Motor neuron (in vitro differentiated cells): ENCODE measurements around the gene EPC1. TPM values are rescaled to one million over a fixed set of nuclear protein-coding genes. Genes with fewer than 3 reads are reported as not detected.

Experiments
- ATAC-seq, 8 experiments: fragments of 200-7000 bp; cut with Tn5 transposase; replicated peaks in 6 of 8; 2 replicates each; pipeline ENCODE4 v1.8.0; 2021; ENCODE audit warnings: mild to moderate bottlenecking in 8 of 8, moderate library complexity in 8 of 8
- H3K27ac ChIP-seq, 2 donors: fragments of 250-450 bp; sonication (Bioruptor Pico); 2 replicates each; pipeline ENCODE4 v1.9.0; 2021; ENCODE audit warnings: antibody characterized with exemption in 2 of 2, mild to moderate bottlenecking in 2 of 2, moderate library complexity in 1 of 2
- H3K4me1 ChIP-seq, 2 donors: fragments of 250-450 bp; sonication (Bioruptor Pico); replicated peaks in 1 of 2; 2 replicates each; pipeline ENCODE4 v1.6.1; 2021; ENCODE audit warnings: antibody characterized with exemption in 2 of 2, mild to moderate bottlenecking in 2 of 2, moderate library complexity in 1 of 2
- H3K4me3 ChIP-seq, 5 donors: fragments of 250-450 bp; sonication (Bioruptor Pico); 2 replicates each; pipeline ENCODE4 v1.9.0; 2021; ENCODE audit warnings: antibody characterized with exemption in 5 of 5, mild to moderate bottlenecking in 5 of 5, moderate library complexity in 4 of 5
- WGBS, 10 experiments: fragments of 450-650 bp; shearing (Covaris generic); methylation state at CpG; one replicate each; pipeline ENCODE4 v1.0.0; 2022; 5-methylcytosine and 5-hydroxymethylcytosine counted together
- in situ Hi-C, 9 experiments: fragments of 400-800 bp; cut with MboI; loops; one replicate each; pipeline ENCODE4 v1.15.0; 2021; ENCODE audit warnings: low sequenced_read_pairs in 9 of 9, low pct_unique_long_range_greater_than_20kb in 2 of 9; ENCODE audit not compliant: unreplicated experiment in 9 of 9
- total RNA-seq, 8 experiments: library from RNA; unstranded; fragments of 300-600 nt; gene quantifications; 2 replicates each; pipeline versions ENCODE4 v1.2.3 to v1.2.4, GENCODE V29; 2022

Gene EPC1
- total RNA-seq, 8 experiments from 2014 or later: 16.8 to 70.9 (median 53.0) TPM

- ATAC-seq: no peak
- in situ Hi-C loops: no loop called here
Observed at GRCh38 chr10:32326119-32326518, 20.8 kb downstream of the EPC1 start.

GRCh38 chr10:32323051-32323450 lies 23.9 kb downstream of the EPC1 start:
- no peak overlapping the region for H3K4me3 ChIP-seq
- no peak overlapping the region for H3K27ac ChIP-seq
- 65 to 100% (median 96%) methylated on average over 1 to 2 of the region's 2 CpGs; no CpG with 5 or more reads in 1 of the 10 experiments for WGBS, 10 experiments
- H3K4me1 ChIP-seq: peaks cover 13 to 17% of the 10 kb centered on the region in 2 donors
- in situ Hi-C loops: no loop called here
- ATAC-seq: no peak

More at GRCh38 chr10:32326119-32326518, 20.8 kb downstream of the EPC1 start:
- 45 to 100% (median 88%) methylated on average over 2 to 4 of the region's 4 CpGs; no CpG with 5 or more reads in 1 of the 10 experiments for WGBS, 10 experiments
- peaks cover 40 to 41% of the 10 kb centered on the region in 2 donors for H3K4me1 ChIP-seq
- H3K4me3 ChIP-seq: no peak overlapping the region
- no peak overlapping the region for H3K27ac ChIP-seq

- Histone ChIP-seq H3K27ac (no peak overlapping the region), H3K4me1 (peaks cover 5 to 8% of the 10 kb centered on the region in 2 donors), H3K4me3 (no peak overlapping the region)
- WGBS, 10 experiments: 84 to 100% (median 100%) methylated on average over 1 to 4 of the region's 4 CpGs; no CpG with 5 or more reads in 3 of the 10 experiments
- ATAC-seq: no peak
- in situ Hi-C loops: no loop called here
Observed at GRCh38 chr10:32321016-32321631, 25.8 kb downstream of the EPC1 start.

- Histone ChIP-seq H3K27ac (no peak overlapping the region), H3K4me3 (no peak overlapping the region), H3K4me1 (peaks cover 6 to 8% of the 10 kb centered on the region in 2 donors)
- in situ Hi-C loops: no loop called here
- WGBS, 10 experiments: 45 to 100% (median 89%) methylated on average over 1 to 4 of the region's 4 CpGs
- ATAC-seq: no peak
Observed at GRCh38 chr10:32318476-32318896, 28.5 kb downstream of the EPC1 start.

GRCh38 chr10:32317795-32318357 lies 29.1 kb downstream of the EPC1 start:
- Histone ChIP-seq H3K27ac (no peak overlapping the region), H3K4me3 (no peak overlapping the region), H3K4me1 (peaks cover 6 to 8% of the 10 kb centered on the region in 2 donors)
- in situ Hi-C loops: no loop called here
- ATAC-seq: no peak
- WGBS, 10 experiments: 54 to 100% (median 88%) methylated on average over 3 to 6 of the region's 6 CpGs; no CpG with 5 or more reads in 2 of the 10 experiments

GRCh38 chr10:32315424-32315823 lies 31.5 kb downstream of the EPC1 start:
- peaks cover 6 to 8% of the 10 kb centered on the region in 2 donors for H3K4me1 ChIP-seq
- H3K4me3 ChIP-seq: no peak overlapping the region
- 32 to 100% (median 80%) methylated on average over 1 to 3 of the region's 3 CpGs; no CpG with 5 or more reads in 3 of the 10 experiments for WGBS, 10 experiments
- in situ Hi-C loops: no loop called here
- H3K27ac ChIP-seq: no peak overlapping the region
- peak in 3 of 8 experiments; percentile 33 to 53 (median 48) for ATAC-seq

- Histone ChIP-seq H3K4me3 (no peak overlapping the region), H3K4me1 (peaks cover 6 to 8% of the 10 kb centered on the region in 2 donors), H3K27ac (no peak overlapping the region)
- in situ Hi-C loops: no loop called here
- ATAC-seq: no peak
- WGBS, 10 experiments: 66 to 100% (median 92%) methylated on average over 1 to 2 of the region's 2 CpGs; no CpG with 5 or more reads in 1 of the 10 experiments
Observed at GRCh38 chr10:32314588-32314987, 32.4 kb downstream of the EPC1 start.

- in situ Hi-C loops: no loop called here
- WGBS, 10 experiments: 80 to 100% (median 98%) methylated on average over 1 to 5 of the region's 7 CpGs; no CpG with 5 or more reads in 3 of the 10 experiments
- H3K4me3 ChIP-seq: no peak overlapping the region
- no peaks in the 10 kb centered on the region for H3K4me1 ChIP-seq
- no peak overlapping the region for H3K27ac ChIP-seq
- no peak for ATAC-seq
Observed at GRCh38 chr10:32308027-32308603, 38.8 kb downstream of the EPC1 start.

- Histone ChIP-seq H3K27ac (no peak overlapping the region), H3K4me3 (no peak overlapping the region), H3K4me1 (no peaks in the 10 kb centered on the region)
- 78 to 100% (median 91%) methylated on average over 1 to 3 of the region's 3 CpGs; no CpG with 5 or more reads in 2 of the 10 experiments for WGBS, 10 experiments
- in situ Hi-C loops: no loop called here
- no peak for ATAC-seq
Observed at GRCh38 chr10:32307609-32308008, 39.3 kb downstream of the EPC1 start.

GRCh38 chr10:32299354-32299980 lies 47.5 kb downstream of the EPC1 start:
- Histone ChIP-seq H3K27ac (no peak overlapping the region), H3K4me1 (no peaks in the 10 kb centered on the region), H3K4me3 (no peak overlapping the region)
- ATAC-seq: no peak
- 78 to 100% (median 96%) methylated on average over 1 to 4 of the region's 7 CpGs; no CpG with 5 or more reads in 4 of the 10 experiments for WGBS, 10 experiments
- in situ Hi-C loops: no loop called here

GRCh38 chr10:32298075-32298812 lies 48.7 kb downstream of the EPC1 start:
- WGBS, 10 experiments: 45 to 100% (median 95%) methylated on average over 2 to 10 of the region's 11 CpGs
- in situ Hi-C loops: no loop called here
- ATAC-seq: no peak
- Histone ChIP-seq H3K27ac (no peak overlapping the region), H3K4me1 (peaks cover 0 to 3% of the 10 kb centered on the region in 2 donors), H3K4me3 (no peak overlapping the region)

- Histone ChIP-seq H3K4me3 (no peak overlapping the region), H3K4me1 (peaks cover 0 to 3% of the 10 kb centered on the region in 2 donors), H3K27ac (no peak overlapping the region)
- 79 to 100% (median 100%) methylated on average over 1 to 2 of the region's 2 CpGs; no CpG with 5 or more reads in 3 of the 10 experiments for WGBS, 10 experiments
- no peak for ATAC-seq
- in situ Hi-C loops: no loop called here
Observed at GRCh38 chr10:32295027-32295426, 51.9 kb downstream of the EPC1 start.
